Measurements from ENCODE around the gene ATOH8. TPM values are rescaled to one million over a fixed set of nuclear protein-coding genes. Genes with fewer than 3 reads are reported as not detected.

ATOH8 gene
- total RNA-seq, 2 experiments from 2014 or later = not detected

DNA sequence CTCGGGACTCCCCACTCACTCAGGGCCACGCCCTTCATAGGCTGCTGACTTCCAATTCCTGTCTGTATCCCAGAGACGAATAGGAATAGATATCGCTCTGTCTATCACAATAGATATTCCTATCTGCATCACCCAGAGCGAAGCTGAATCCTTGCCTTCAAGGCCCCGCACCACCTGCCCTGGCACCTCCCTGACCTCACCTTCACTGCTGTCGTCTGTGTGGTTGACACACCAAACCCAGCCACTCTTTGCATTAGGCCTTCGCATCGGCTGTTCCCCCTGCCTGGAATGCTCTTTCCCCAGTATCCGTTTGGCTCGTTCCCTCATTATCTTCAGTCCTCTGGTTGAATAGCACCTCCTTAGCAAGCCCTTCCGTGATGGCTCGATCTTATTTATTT lies 43.5 kb downstream of the ATOH8 start:
- H3K4me1 Mint-ChIP-seq (ENCODE audit: low read depth) = no peaks in the 10 kb centered on the region
- TF ChIP-seq, protein P1, sequence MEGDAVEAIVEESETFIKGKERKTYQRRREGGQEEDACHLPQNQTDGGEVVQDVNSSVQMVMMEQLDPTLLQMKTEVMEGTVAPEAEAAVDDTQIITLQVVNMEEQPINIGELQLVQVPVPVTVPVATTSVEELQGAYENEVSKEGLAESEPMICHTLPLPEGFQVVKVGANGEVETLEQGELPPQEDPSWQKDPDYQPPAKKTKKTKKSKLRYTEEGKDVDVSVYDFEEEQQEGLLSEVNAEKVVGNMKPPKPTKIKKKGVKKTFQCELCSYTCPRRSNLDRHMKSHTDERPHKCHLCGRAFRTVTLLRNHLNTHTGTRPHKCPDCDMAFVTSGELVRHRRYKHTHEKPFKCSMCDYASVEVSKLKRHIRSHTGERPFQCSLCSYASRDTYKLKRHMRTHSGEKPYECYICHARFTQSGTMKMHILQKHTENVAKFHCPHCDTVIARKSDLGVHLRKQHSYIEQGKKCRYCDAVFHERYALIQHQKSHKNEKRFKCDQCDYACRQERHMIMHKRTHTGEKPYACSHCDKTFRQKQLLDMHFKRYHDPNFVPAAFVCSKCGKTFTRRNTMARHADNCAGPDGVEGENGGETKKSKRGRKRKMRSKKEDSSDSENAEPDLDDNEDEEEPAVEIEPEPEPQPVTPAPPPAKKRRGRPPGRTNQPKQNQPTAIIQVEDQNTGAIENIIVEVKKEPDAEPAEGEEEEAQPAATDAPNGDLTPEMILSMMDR (IDR thresholded peaks at IDR 0.05) = no peak
- no peaks in the 10 kb centered on the region for H3K4me1 ChIP-seq (ENCODE audit: insufficient read depth, low read length)
- no peak overlapping the region for H3K4me3 Mint-ChIP-seq
- no peak for ATAC-seq (ENCODE audit: poor library complexity)
- no peaks in the 10 kb centered on the region for H3K36me3 Mint-ChIP-seq (ENCODE audit: low read depth)
- peaks cover 0 to 5% of the 10 kb centered on the region in 2 experiments for H3K27me3 ChIP-seq (ENCODE audit: control insufficient read depth in 1 of 2, insufficient read depth in 2 of 2, low read length in 2 of 2)
- POLR2A ChIA-PET = no interaction called here
- no peaks in the 10 kb centered on the region for H3K9me3 Mint-ChIP-seq
- no peak overlapping the region for H3K27ac ChIP-seq (ENCODE audit: low read depth in 1 of 2, low read length in 2 of 2)
- no peaks in the 10 kb centered on the region for H3K36me3 ChIP-seq (ENCODE audit: insufficient read depth, low read length)
- no peaks in the 10 kb centered on the region for H3K9me3 ChIP-seq (ENCODE audit: control insufficient read depth in 1 of 2, insufficient read depth in 1 of 2, low read length in 2 of 2)
- intact Hi-C loops (cut with DNase I, micrococcal nuclease) = no loop called here
- peaks cover 26% of the 10 kb centered on the region for H3K27me3 Mint-ChIP-seq
- H3K27ac Mint-ChIP-seq = no peak overlapping the region
- no peak for DNase-seq
- no peak overlapping the region for H3K4me3 ChIP-seq (ENCODE audit: low read length)
- CTCF ChIA-PET = no interaction called here

GRCh38 chr2:85797921-85798320 lies 44.1 kb downstream of the ATOH8 start:
- intact Hi-C loops (cut with DNase I, micrococcal nuclease) = no loop called here
- no peaks in the 10 kb centered on the region for H3K36me3 ChIP-seq (ENCODE audit: insufficient read depth, low read length)
- no peak overlapping the region for H3K27ac ChIP-seq (ENCODE audit: low read depth in 1 of 2, low read length in 2 of 2)
- H3K4me1 Mint-ChIP-seq (ENCODE audit: low read depth) = no peaks in the 10 kb centered on the region
- ChIA-PET POLR2A (no interaction called here), CTCF (no interaction called here)
- TF ChIP-seq, protein P1 (IDR thresholded peaks at IDR 0.05) = no peak
- H3K27me3 Mint-ChIP-seq = peaks cover 21% of the 10 kb centered on the region
- peaks cover 0 to 5% of the 10 kb centered on the region in 2 experiments for H3K27me3 ChIP-seq (ENCODE audit: control insufficient read depth in 1 of 2, insufficient read depth in 2 of 2, low read length in 2 of 2)
- no peaks in the 10 kb centered on the region for H3K9me3 Mint-ChIP-seq
- no peaks in the 10 kb centered on the region for H3K4me1 ChIP-seq (ENCODE audit: insufficient read depth, low read length)
- no peaks in the 10 kb centered on the region for H3K36me3 Mint-ChIP-seq (ENCODE audit: low read depth)
- ATAC-seq (ENCODE audit: poor library complexity) (no peak), DNase-seq (no peak)
- no peak overlapping the region for H3K27ac Mint-ChIP-seq
- no peak overlapping the region for H3K4me3 Mint-ChIP-seq
- no peak overlapping the region for H3K4me3 ChIP-seq (ENCODE audit: low read length)
- no peaks in the 10 kb centered on the region for H3K9me3 ChIP-seq (ENCODE audit: control insufficient read depth in 1 of 2, insufficient read depth in 1 of 2, low read length in 2 of 2)

DNA sequence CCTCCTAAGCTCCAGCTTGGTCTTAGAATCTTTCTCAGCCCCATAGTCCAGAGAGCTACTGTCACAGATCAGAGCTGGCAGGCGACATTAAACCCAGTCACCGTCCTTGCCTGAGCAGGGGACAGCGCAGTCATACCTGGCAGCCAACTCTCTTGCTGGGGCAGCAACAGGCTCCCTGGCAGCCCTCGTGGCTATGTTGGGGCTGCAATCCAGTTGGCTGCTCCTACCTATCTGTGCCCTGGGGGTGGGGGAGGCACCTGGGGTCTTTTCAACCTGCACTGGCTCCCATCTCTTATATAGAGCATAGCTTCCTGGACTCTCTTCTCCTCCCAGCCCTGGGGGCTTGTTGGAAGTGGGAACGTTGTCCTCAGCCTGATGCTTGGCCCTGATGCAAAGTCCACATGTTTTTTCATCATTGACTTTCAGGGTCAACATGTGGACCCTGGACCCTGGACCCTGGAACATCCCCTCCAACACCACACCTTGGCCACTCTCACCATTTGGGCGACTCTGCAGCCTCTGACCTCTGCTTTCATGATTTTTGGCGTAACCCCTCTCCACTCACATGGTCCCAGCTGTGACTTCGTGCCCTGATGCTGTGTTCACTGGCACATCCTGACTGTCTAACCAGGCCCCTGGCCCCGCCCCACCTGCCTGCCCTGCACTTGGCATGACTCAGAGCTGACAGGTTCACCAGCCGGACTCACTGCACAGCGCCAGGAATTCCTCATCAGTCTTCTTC lies 45.6 kb downstream of the ATOH8 start:
- ATAC-seq (ENCODE audit: poor library complexity) (no peak), DNase-seq (peak in 1 of 14 experiments; percentile 29)
- CTCF ChIA-PET = no interaction called here
- H3K36me3 Mint-ChIP-seq (ENCODE audit: low read depth) = no peaks in the 10 kb centered on the region
- H3K4me3 ChIP-seq (ENCODE audit: low read length) = no peak overlapping the region
- H3K9me3 ChIP-seq (ENCODE audit: control insufficient read depth in 1 of 2, insufficient read depth in 1 of 2, low read length in 2 of 2) = no peaks in the 10 kb centered on the region
- POLR2A ChIA-PET = no interaction called here
- peaks cover 7% of the 10 kb centered on the region for H3K4me1 Mint-ChIP-seq (ENCODE audit: low read depth)
- intact Hi-C loops (cut with DNase I, micrococcal nuclease) = no loop called here
- H3K27me3 ChIP-seq (ENCODE audit: control insufficient read depth in 1 of 2, insufficient read depth in 2 of 2, low read length in 2 of 2) = peaks cover 0 to 5% of the 10 kb centered on the region in 2 experiments
- no peaks in the 10 kb centered on the region for H3K36me3 ChIP-seq (ENCODE audit: insufficient read depth, low read length)
- no peak overlapping the region for H3K27ac ChIP-seq (ENCODE audit: low read depth in 1 of 2, low read length in 2 of 2)
- H3K4me3 Mint-ChIP-seq = no peak overlapping the region
- H3K4me1 ChIP-seq (ENCODE audit: insufficient read depth, low read length) = peaks cover 6% of the 10 kb centered on the region
- no peaks in the 10 kb centered on the region for H3K9me3 Mint-ChIP-seq
- peaks cover 21% of the 10 kb centered on the region for H3K27me3 Mint-ChIP-seq
- TF ChIP-seq, protein P1 (IDR thresholded peaks at IDR 0.05) = no peak
- H3K27ac Mint-ChIP-seq = no peak overlapping the region
